DOHH2 (cell line): ENCODE measurements around the gene C8A.

Source experiments
- CTCF ChIP-seq: fragments of 200-600 bp; sonication (generic); IDR thresholded peaks from one replicate; pipeline ENCODE4 v1.5.1; 2014; ENCODE audit warnings: antibody characterized with exemption, mild to moderate bottlenecking, low read depth, low read length; ENCODE audit not compliant: poor library complexity, severe bottlenecking
- EZH2phosphoT487 ChIP-seq: fragments of 200-600 bp; sonication (generic); IDR thresholded peaks from 2 replicates; pipeline ENCODE4 v1.6.1; 2017; ENCODE audit warnings: borderline replicate concordance, mild to moderate bottlenecking, antibody characterized with exemption, low read length, moderate library complexity, mixed read lengths

GRCh38 chr1:56931211-56931610, 76.6 kb downstream of the C8A start:
- TF ChIP-seq CTCF (no peak), EZH2phosphoT487 (no peak)
